Transverse colon (tissue), 4 donors: Measurements from ENCODE around the gene EVPL.

Source experiments
- CTCF ChIP-seq, 5 experiments: fragments of 200-600 bp in 3 of 5; fragments of 450-650 bp in 2 of 5; sonication (generic) in 3 of 5; IDR thresholded peaks; 1 replicate in 2 of 5; 2 replicates in 3 of 5; pipeline ENCODE4 v1.5.1; 2016 to 2017; ENCODE audit warnings: antibody characterized with exemption in 5 of 5, inconsistent platforms in 3 of 5, mild to moderate bottlenecking in 2 of 5, moderate library complexity in 1 of 5
- POLR2A ChIP-seq: fragments of 450-650 bp; IDR thresholded peaks from one replicate; pipeline ENCODE4 v1.6.1; 2016; ENCODE audit warnings: antibody characterized with exemption, mild to moderate bottlenecking, moderate library complexity
- POLR2AphosphoS5 ChIP-seq, 3 donors: sonication (generic); formaldehyde crosslinking; IDR thresholded peaks; one replicate each; pipeline ENCODE4 v1.6.1; 2016; ENCODE audit warnings: antibody characterized with exemption in 3 of 3

- TF ChIP-seq CTCF (IDR thresholded peaks at IDR 0.05): no peak
- no peak for TF ChIP-seq POLR2A
- no peak for TF ChIP-seq POLR2AphosphoS5 (IDR thresholded peaks at IDR 0.05)
These were observed 21.6 kb upstream of the EVPL start for GRCh38 chr17:76048711-76049110.
